ENCODE results near the gene VAMP1. TPM values are rescaled to one million over a fixed set of nuclear protein-coding genes. Genes with fewer than 3 reads are reported as not detected.
A peak's percentile ranks its signal among the peaks of the same experiment; 100 is the strongest.

Gene VAMP1
- total and polyA plus RNA-seq, 2 of the 8 experiments (the other 6 are each of a cell fraction or from before 2014, with no cell fraction given), result 10.8 to 23.1 TPM

DNA sequence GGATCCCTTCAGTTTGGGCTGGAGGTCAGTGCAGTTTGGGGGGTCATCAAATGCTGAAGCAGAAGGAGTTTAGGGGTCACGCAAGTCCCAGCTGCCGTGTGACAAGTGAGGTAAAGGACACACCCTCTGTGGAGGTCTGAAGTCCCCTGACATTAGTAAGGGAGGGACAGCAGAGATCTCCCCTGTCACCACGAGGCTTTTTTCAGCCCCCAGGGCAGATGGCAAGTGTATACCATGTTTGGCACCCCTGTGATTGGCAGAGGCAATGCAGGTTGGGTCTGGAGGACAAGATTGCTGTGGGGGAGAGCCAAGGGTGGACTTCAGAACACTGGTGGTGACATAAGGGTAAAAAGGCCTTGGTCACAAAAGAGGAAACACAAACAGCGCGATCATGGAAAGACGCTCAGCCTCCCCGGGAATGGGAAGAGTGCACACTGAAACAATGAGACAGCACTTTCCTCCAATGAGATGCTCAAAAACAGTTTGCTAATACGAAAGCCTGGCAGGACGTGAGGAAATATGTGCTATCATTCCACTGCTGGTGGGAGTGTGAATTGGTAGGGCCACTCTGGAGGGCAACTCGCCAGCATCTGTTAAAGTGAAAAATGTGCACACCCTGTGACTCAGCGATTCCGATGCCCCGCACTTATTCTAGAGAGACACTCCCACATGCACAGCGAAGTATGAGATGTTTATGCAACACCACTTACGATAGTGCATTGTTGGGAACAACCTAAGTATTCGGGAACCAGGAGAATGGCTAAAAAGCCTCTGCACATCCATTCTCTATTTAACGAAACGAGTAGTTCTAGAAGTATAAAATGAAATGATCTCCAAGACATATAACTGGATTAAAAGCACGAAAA, 40.1 kb downstream of the VAMP1 start:
- Histone ChIP-seq H3K27ac (ENCODE audit: low read depth, low read length) (no peak overlapping the region), H3K4me2 (ENCODE audit: insufficient read depth in 1 of 2, low read depth in 2 of 2, low read length in 2 of 2) (no peak overlapping the region), H2BK5ac (ENCODE audit: low read depth, low read length) (no peak overlapping the region), H3K18ac (ENCODE audit: extremely low read depth, low read length) (no peak overlapping the region), H3K4ac (replicated peaks; ENCODE audit: insufficient read length, low read depth, low read length) (no peak overlapping the region), H4K91ac (replicated peaks; ENCODE audit: insufficient read length, low read length) (no peak overlapping the region), H3K9ac (replicated peaks in 1 of 4; ENCODE audit: extremely low read depth in 1 of 4, low read depth in 3 of 4, low read length in 3 of 4) (no peak overlapping the region), H2BK120ac (replicated peaks; ENCODE audit: low read depth, low read length) (no peak overlapping the region), H2BK20ac (ENCODE audit: low read length) (no peak overlapping the region), H3K9me3 (ENCODE audit: insufficient read depth in 2 of 2, low read depth in 1 of 2, low read length in 1 of 2) (no peaks in the 10 kb centered on the region), H3K56ac (replicated peaks; ENCODE audit: insufficient read length, low read depth, low read length) (no peak overlapping the region), H3K79me2 (ENCODE audit: control insufficient read depth in 1 of 2, insufficient read depth in 2 of 2, low read length in 2 of 2) (no peaks in the 10 kb centered on the region), H3K4me3 (ENCODE audit: extremely low read depth in 1 of 4, insufficient read depth in 2 of 4, low read depth in 3 of 4, low read length in 4 of 4) (no peak overlapping the region), H2BK12ac (ENCODE audit: low read depth, low read length) (no peak overlapping the region), H2AFZ (ENCODE audit: low read length) (no peak overlapping the region; the same call in 1 of the 2 replicates), H3K27me3 (replicated peaks in 1 of 4; ENCODE audit: control insufficient read depth in 3 of 4, extremely low read depth in 1 of 4, insufficient read depth in 3 of 4, low read length in 3 of 4) (no peaks in the 10 kb centered on the region), H2BK15ac (ENCODE audit: low read length) (no peak overlapping the region), H4K8ac (ENCODE audit: extremely low read depth, insufficient read depth, low read length) (no peak overlapping the region), H3K23ac (ENCODE audit: insufficient read length) (no peak overlapping the region), H3K23me2 (ENCODE audit: low read depth, low read length) (no peaks in the 10 kb centered on the region), H3K4me1 (replicated peaks in 1 of 4; ENCODE audit: control insufficient read depth in 3 of 4, insufficient read depth in 4 of 4, low read length in 3 of 4) (peaks cover 0 to 8% (median under 1%) of the 10 kb centered on the region in 4 experiments; a peak in 3 of 7 replicates), H3K79me1 (ENCODE audit: low read depth, low read length) (no peaks in the 10 kb centered on the region), H4K20me1 (replicated peaks in 1 of 2; ENCODE audit: control insufficient read depth in 1 of 2, insufficient read depth in 2 of 2, low read length in 2 of 2) (no peaks in the 10 kb centered on the region), H4K5ac (ENCODE audit: insufficient read length, low read depth, low read length) (no peak overlapping the region), H2AK5ac (ENCODE audit: low read depth, low read length) (no peak overlapping the region), H3K36me3 (ENCODE audit: control insufficient read depth in 2 of 4, insufficient read depth in 4 of 4, low read length in 3 of 4) (no peaks in the 10 kb centered on the region), H3K14ac (ENCODE audit: insufficient read length) (no peak overlapping the region)
- ChIA-PET CTCF (ENCODE audit: partially characterized antibody) (no interaction called here), POLR2A (ENCODE audit: partially characterized antibody) (no interaction called here)
- no peak for DNase-seq (ENCODE audit: low read depth in 1 of 2, low spot score in 2 of 2)
- 91% methylated on average over 19 of the region's 19 CpGs; no CpG with 5 or more reads in 1 of the 2 experiments for WGBS, 2 experiments (ENCODE audit: extremely low coverage in 1 of 2, insufficient coverage in 1 of 2, insufficient read length in 1 of 2, insufficient replicate concordance in 2 of 2, low coverage in 1 of 2, low lambda C conversion rate in 2 of 2, missing lambda C conversion rate in 1 of 2)
- FAIRE-seq, result no peak
- TF ChIP-seq TCF12 (IDR thresholded peaks at IDR 0.05; ENCODE audit: low read depth, low read length) (no peak), SIN3A (conservative IDR thresholded peaks at IDR 0.05 in 1 of 2, IDR thresholded peaks at IDR 0.05 in 1 of 2; ENCODE audit: low read depth in 1 of 2, low read length in 2 of 2) (no peak), BACH1 (IDR thresholded peaks at IDR 0.05; ENCODE audit: low read length) (peak; percentile 53; the same call in 1 of the 2 replicates), JUND (IDR thresholded peaks at IDR 0.05; ENCODE audit: low read length) (no peak)

Measured in H1 (cell line).